GM12878 (cell line): ENCODE results near the gene TET3. TPM values are rescaled to one million over a fixed set of nuclear protein-coding genes. Genes with fewer than 3 reads are reported as not detected.
A peak's percentile ranks its signal among the peaks of the same experiment; 100 is the strongest.

Experiments
- ATF2 ChIP-seq: IDR thresholded peaks from 2 replicates; pipeline ENCODE4 v1.6.1; 2012; ENCODE audit warnings: low read length, inconsistent platforms
- BHLHE40 ChIP-seq, 2 experiments: fragments of 450-650 bp in 1 of 2; IDR thresholded peaks; 2 replicates each; pipeline ENCODE4 v1.6.1; 2011 to 2017; ENCODE audit warnings: low read depth in 2 of 2, borderline replicate concordance in 1 of 2, improper control_type of control experiment in 1 of 2, low read length in 1 of 2, mild to moderate bottlenecking in 1 of 2
- IKZF1 ChIP-seq: fragments of 450-650 bp; conservative IDR thresholded peaks from 2 replicates; pipeline ENCODE4 v1.6.1; 2017; ENCODE audit warnings: antibody characterized with exemption, mild to moderate bottlenecking
- IKZF2 ChIP-seq, 2 experiments: fragments of 450-650 bp; IDR thresholded peaks; 2 replicates each; pipeline ENCODE4 v1.6.1; 2017; ENCODE audit warnings: mild to moderate bottlenecking in 2 of 2, moderate library complexity in 2 of 2
- POLR2AphosphoS5 ChIP-seq: IDR thresholded peaks from 2 replicates; pipeline ENCODE4 v1.6.1; 2011; ENCODE audit warnings: mild to moderate bottlenecking, low read length, inconsistent platforms
- SPI1 ChIP-seq: IDR thresholded peaks from 2 replicates; pipeline ENCODE4 v1.6.1; 2011; ENCODE audit warnings: low read depth, mild to moderate bottlenecking, low read length, moderate library complexity, borderline replicate concordance; ENCODE audit not compliant: insufficient read depth
- ZNF687 ChIP-seq: fragments of 450-650 bp; IDR thresholded peaks from 2 replicates; pipeline ENCODE4 v1.6.1; 2017; ENCODE audit warnings: mild to moderate bottlenecking, moderate library complexity
- polyA plus RNA-seq, 11 experiments: library from polyadenylated mRNA; depleted of rRNA in 4 of 11; unstranded in 6 of 11; stranded (reverse) in 5 of 11; fragments of >200 nt; fragmentation: Nextera tagmentation in 4 of 11; fragmentation: Illumina TruSeq in 1 of 11; extraction: Ambion mirVana in 4 of 11; extraction: Trizol in 1 of 11; gene quantifications; 1 replicate in 1 of 11; 2 replicates in 10 of 11; pipeline versions ENCODE4 v1.2.1 to v1.2.3, GENCODE V29; 2011 to 2016; ENCODE audit warnings: inconsistent platforms in 2 of 11, missing spikeins in 2 of 11, low read depth in 1 of 11
- total RNA-seq, 4 experiments: library from RNA; depleted of rRNA in 3 of 4; stranded (reverse); fragments of >200 nt in 3 of 4; fragmentation: Illumina TruSeq in 1 of 4; extraction: Trizol in 1 of 4; gene quantifications; 2 replicates each; pipeline versions ENCODE4 v1.2.1 to v1.2.3, GENCODE V29; 2013 to 2021

TET3 gene
- total and polyA plus RNA-seq, 10 of the 15 experiments (the other 5 are each of a cell fraction or from before 2014, with no cell fraction given): 0.77 to 25.9 (median 8.5) TPM

- no peak for TF ChIP-seq ZNF687
- peak; percentile 38; the same call in 1 of the 2 replicates for TF ChIP-seq SPI1
- peak; percentile 51; the same call in 1 of the 2 replicates for TF ChIP-seq IKZF1
- TF ChIP-seq POLR2AphosphoS5: no peak
- TF ChIP-seq IKZF2 (IDR thresholded peaks at IDR 0.05): peak; percentile 49 to 64; a peak in 3 of 4 replicates
- TF ChIP-seq ATF2: peak; percentile 25; the same call in 1 of the 2 replicates
- TF ChIP-seq BHLHE40 (IDR thresholded peaks at IDR 0.05; ENCODE audit: borderline replicate concordance in 1 of 2, low read depth in 2 of 2, low read length in 1 of 2): 0 out of 4 replicates have a peak, but pooled peaks of 1 of the 2 experiments have one; percentile 12
These were observed 11.9 kb upstream of the TET3 start (continued) for GRCh38 chr2:73972846-73973245.
